ENCODE measurements around the gene DDO. TPM values are rescaled to one million over a fixed set of nuclear protein-coding genes. Genes with fewer than 3 reads are reported as not detected.
A peak's percentile ranks its signal among the peaks of the same experiment; 100 is the strongest.

Gene DDO
- total and polyA plus RNA-seq, 2 of the 4 experiments (the other 2 are of a cell fraction): 0.15 to 0.18 TPM

DNA sequence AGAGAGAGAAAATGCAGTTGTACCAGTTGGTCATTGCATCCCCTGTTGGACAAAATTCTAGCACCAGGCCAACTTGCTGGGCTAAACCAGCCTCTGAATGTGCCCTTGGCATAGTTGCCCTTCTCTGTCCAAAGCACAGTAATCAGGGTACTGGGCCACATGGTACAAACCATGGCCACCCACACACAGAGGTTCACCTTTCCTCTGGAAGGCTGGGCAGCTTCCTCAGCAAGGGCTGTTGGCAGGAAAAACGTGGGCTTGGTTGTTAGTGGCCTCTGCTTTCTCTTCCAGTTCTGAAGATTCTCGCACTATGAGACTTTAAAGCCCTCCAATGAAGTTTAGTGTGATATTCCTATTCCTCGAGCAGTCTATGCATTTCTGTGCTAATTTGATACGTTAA, 706 bp downstream of the DDO start:
- Histone ChIP-seq H3K9me1 (ENCODE audit: insufficient read depth, low read length) (no peaks in the 10 kb centered on the region), H3K36me3 (ENCODE audit: control insufficient read depth, insufficient read depth, low read length) (no peaks in the 10 kb centered on the region), H2AFZ (replicated peaks; ENCODE audit: low read length, poor library complexity) (peak overlapping the region; percentile 85), H3K18ac (ENCODE audit: low read depth, low read length) (no peak overlapping the region), H3K9me3 (ENCODE audit: control insufficient read depth, insufficient read depth, low read length) (no peaks in the 10 kb centered on the region), H3K9ac (ENCODE audit: low read depth, low read length) (no peak overlapping the region), H3K4me3 (ENCODE audit: insufficient read depth, low read depth, low read length) (no peak overlapping the region), H2BK20ac (ENCODE audit: low read depth, low read length) (no peak overlapping the region), H4K8ac (ENCODE audit: low read depth in 2 of 2, low read length in 2 of 2) (peak overlapping the region in 1 of 2 experiments; percentile 9; a peak in 1 of 4 replicates), H2BK5ac (ENCODE audit: low read depth, low read length, poor library complexity, severe bottlenecking) (no peak overlapping the region), H2BK120ac (ENCODE audit: low read depth, low read length) (no peak overlapping the region), H4K5ac (ENCODE audit: low read depth, low read length) (no peak overlapping the region), H4K91ac (ENCODE audit: insufficient read depth, low read depth, low read length) (no peak overlapping the region), H3K4me1 (ENCODE audit: control insufficient read depth, insufficient read depth, low read length) (no peaks in the 10 kb centered on the region), H3K14ac (replicated peaks; ENCODE audit: low read depth, low read length) (no peak overlapping the region), H3K27me3 (ENCODE audit: control insufficient read depth, insufficient read depth, low read length) (peaks cover 2% of the 10 kb centered on the region; the same call in 1 of the 2 replicates), H3K27ac (ENCODE audit: insufficient read depth, low read length) (no peak overlapping the region), H2AK9ac (replicated peaks; ENCODE audit: low read depth, low read length, poor library complexity) (peak overlapping the region; percentile 5), H2AK5ac (ENCODE audit: low read depth, low read length) (no peak overlapping the region), H3K23ac (ENCODE audit: low read depth, low read length) (no peak overlapping the region), H3K4ac (ENCODE audit: low read depth, low read length) (no peak overlapping the region), H3K79me1 (ENCODE audit: low read depth in 1 of 2, low read length in 2 of 2) (no peaks in the 10 kb centered on the region), H3K4me2 (ENCODE audit: low read depth, low read length) (peak overlapping the region; percentile 79; the same call in 1 of the 2 replicates), H4K20me1 (ENCODE audit: insufficient read depth, low read length) (no peaks in the 10 kb centered on the region), H2BK15ac (ENCODE audit: low read depth, low read length) (no peak overlapping the region), H3K56ac (ENCODE audit: extremely low read depth, insufficient read depth, low read length) (no peak overlapping the region)
- intact Hi-C loops (cut with micrococcal nuclease) (no loop called here), in situ Hi-C loops (cut with MboI; ENCODE audit: low sequenced_read_pairs) (no loop called here), dilution Hi-C loops (cut with HindIII; ENCODE audit: low sequenced_read_pairs, unreplicated experiment) (no loop called here)
- ChIA-PET CTCF (no interaction called here), POLR2A (ENCODE audit: unreplicated experiment) (no interaction called here)
- no CpG with 5 or more reads among the region's 4 CpGs for WGBS, 2 experiments (ENCODE audit: extremely low coverage in 2 of 2, insufficient read length in 1 of 2)
- ATAC-seq (ENCODE audit: low read depth) (peak; percentile 6; the same call in 1 of the 2 replicates), DNase-seq (no peak)
- TF ChIP-seq NFE2L2 (IDR thresholded peaks at IDR 0.05; ENCODE audit: low read depth, low read length): no peak
- TF ChIP-seq BHLHE40 (IDR thresholded peaks at IDR 0.05; ENCODE audit: low read depth, low read length): no peak
- TF ChIP-seq USF2 (IDR thresholded peaks at IDR 0.05; ENCODE audit: low read depth, low read length): no peak
- TF ChIP-seq RAD21 (IDR thresholded peaks at IDR 0.05; ENCODE audit: low read length): no peak
- BruUV-seq (replicated peaks): no TSS peak
